Measurements from ENCODE around the gene LPIN1.

DNA sequence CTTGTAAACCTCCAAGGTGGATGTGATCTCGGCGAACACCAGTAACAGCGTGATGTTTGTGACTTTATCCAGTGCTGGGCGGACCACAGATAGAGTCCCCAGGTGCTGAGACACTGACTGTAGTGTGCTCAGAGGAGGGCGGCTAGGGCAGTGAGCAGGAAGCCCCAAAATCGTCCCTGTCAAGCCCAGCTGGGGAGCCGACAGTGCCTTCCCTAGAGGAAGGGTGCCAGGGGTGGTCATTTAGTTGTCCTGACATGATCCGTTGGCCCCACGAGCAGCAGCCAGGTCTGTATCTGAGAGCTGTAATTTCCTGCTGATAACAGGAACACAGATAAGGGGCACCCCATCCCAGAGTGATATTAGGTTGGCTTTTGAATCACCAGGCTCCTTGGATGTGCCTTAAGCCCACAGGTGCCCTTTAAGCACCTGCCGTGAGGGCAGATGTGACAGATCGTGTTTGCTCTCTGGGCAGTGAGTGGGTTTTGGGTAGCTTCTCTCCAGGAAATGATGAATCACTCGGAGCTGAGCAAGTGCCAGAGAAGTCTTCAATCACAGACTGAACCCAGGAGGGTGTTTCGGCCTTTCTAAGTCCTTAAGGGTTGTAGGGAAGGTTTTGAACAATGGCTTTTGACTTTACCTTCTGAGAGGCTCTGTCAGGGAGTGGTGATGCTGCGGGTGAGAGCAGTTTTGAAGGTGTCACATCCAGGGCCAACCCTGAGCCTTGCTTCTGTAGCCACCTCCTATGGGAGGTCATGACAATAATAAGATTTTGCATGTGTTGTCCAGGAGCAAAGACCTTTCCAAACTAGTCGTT, 7.7 kb downstream of the LPIN1 start:
- TF ChIP-seq, protein P1, sequence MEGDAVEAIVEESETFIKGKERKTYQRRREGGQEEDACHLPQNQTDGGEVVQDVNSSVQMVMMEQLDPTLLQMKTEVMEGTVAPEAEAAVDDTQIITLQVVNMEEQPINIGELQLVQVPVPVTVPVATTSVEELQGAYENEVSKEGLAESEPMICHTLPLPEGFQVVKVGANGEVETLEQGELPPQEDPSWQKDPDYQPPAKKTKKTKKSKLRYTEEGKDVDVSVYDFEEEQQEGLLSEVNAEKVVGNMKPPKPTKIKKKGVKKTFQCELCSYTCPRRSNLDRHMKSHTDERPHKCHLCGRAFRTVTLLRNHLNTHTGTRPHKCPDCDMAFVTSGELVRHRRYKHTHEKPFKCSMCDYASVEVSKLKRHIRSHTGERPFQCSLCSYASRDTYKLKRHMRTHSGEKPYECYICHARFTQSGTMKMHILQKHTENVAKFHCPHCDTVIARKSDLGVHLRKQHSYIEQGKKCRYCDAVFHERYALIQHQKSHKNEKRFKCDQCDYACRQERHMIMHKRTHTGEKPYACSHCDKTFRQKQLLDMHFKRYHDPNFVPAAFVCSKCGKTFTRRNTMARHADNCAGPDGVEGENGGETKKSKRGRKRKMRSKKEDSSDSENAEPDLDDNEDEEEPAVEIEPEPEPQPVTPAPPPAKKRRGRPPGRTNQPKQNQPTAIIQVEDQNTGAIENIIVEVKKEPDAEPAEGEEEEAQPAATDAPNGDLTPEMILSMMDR (conservative IDR thresholded peaks at IDR 0.05): no peak
- no peak for TF ChIP-seq EZH2 (IDR thresholded peaks at IDR 0.05; ENCODE audit: low read depth)

Data from PC-9 (cell line).